Stimulated activated CD8-positive, alpha-beta memory T cell treated with anti-CD3 and anti-CD28 coated beads, Interleukin-15, amount 100 ng/mL, for 24 hours (primary cell): Measurements from ENCODE around the gene STAT5A.
"Not testable (repeated sequence)": the region's sequence is repeated elsewhere in the genome, so short reads cannot be mapped to it uniquely, and the experiment has no call there.

Experiments
- DNase-seq: peaks from one replicate; pipeline ENCODE4 v3.0.0-alpha.2; 2020; ENCODE audit warnings: low read depth

Gene STAT5A

GRCh38 chr17:42287977-42288802 lies at the start of gene STAT5A:
Gene STAT5A, plus strand, starts transcription at chr17:42288498. Its CDS starts 914 bp downstream, at chr17:42289412.
- DNase-seq, result peak; percentile 57

- not testable (repeated sequence) for DNase-seq
Observed at GRCh38 chr17:42239576-42239975, 48.7 kb upstream of the STAT5A start.

GRCh38 chr17:42240201-42240600 lies 48.1 kb upstream of the STAT5A start:
- DNase-seq, result no peak

GRCh38 chr17:42240863-42241262 lies 47.4 kb upstream of the STAT5A start:
- DNase-seq, result not testable (repeated sequence)

GRCh38 chr17:42241871-42242270 lies 46.4 kb upstream of the STAT5A start:
- no peak for DNase-seq

GRCh38 chr17:42243493-42243982 lies 44.8 kb upstream of the STAT5A start:
- DNase-seq, result no peak

- DNase-seq, result not testable (repeated sequence)
Observed at GRCh38 chr17:42244116-42244515, 44.2 kb upstream of the STAT5A start.

- DNase-seq, result not testable (repeated sequence)
Observed at GRCh38 chr17:42245183-42245582, 43.1 kb upstream of the STAT5A start.

- no peak for DNase-seq
Observed at GRCh38 chr17:42246515-42246914, 41.8 kb upstream of the STAT5A start.

- no peak for DNase-seq
Observed at GRCh38 chr17:42247734-42248133, 40.6 kb upstream of the STAT5A start.

GRCh38 chr17:42248351-42249179 lies 39.7 kb upstream of the STAT5A start:
- peak; percentile 33 for DNase-seq

- no peak for DNase-seq
Observed at GRCh38 chr17:42249681-42250446, 38.4 kb upstream of the STAT5A start.

GRCh38 chr17:42251115-42251514 lies 37.2 kb upstream of the STAT5A start:
- no peak for DNase-seq

- DNase-seq, result no peak
Observed at GRCh38 chr17:42252597-42253550, 35.4 kb upstream of the STAT5A start.

- DNase-seq, result no peak
Observed at GRCh38 chr17:42253578-42253977, 34.7 kb upstream of the STAT5A start.

GRCh38 chr17:42255445-42255844 lies 32.9 kb upstream of the STAT5A start:
- no peak for DNase-seq

GRCh38 chr17:42260318-42260717 lies 28.0 kb upstream of the STAT5A start:
- DNase-seq, result no peak

GRCh38 chr17:42264366-42264765 lies 23.9 kb upstream of the STAT5A start:
- not testable (repeated sequence) for DNase-seq

- DNase-seq, result no peak
Observed at GRCh38 chr17:42266462-42266861, 21.8 kb upstream of the STAT5A start.

GRCh38 chr17:42266918-42267766 lies 21.2 kb upstream of the STAT5A start:
- DNase-seq, result no peak
